H9 (cell line): ENCODE measurements around the gene INO80. TPM values are rescaled to one million over a fixed set of nuclear protein-coding genes. Genes with fewer than 3 reads are reported as not detected.

Source experiments
- DNase-seq: peaks from one replicate; pipeline ENCODE4 v3.0.0-alpha.2; 2017
- H2AFZ ChIP-seq: one replicate; pipeline ENCODE4 v1.6.1; 2013; ENCODE audit warnings: mild to moderate bottlenecking, low read length, control low read depth, moderate library complexity
- H2AK5ac ChIP-seq: 2 replicates; pipeline ENCODE4 v1.6.1; 2013; ENCODE audit warnings: low read length, control low read depth, mixed read lengths; ENCODE audit not compliant: insufficient read length
- H2BK120ac ChIP-seq: one replicate; pipeline ENCODE4 v1.6.1; 2013; ENCODE audit warnings: low read depth, mild to moderate bottlenecking, low read length, control low read depth, inconsistent platforms; ENCODE audit not compliant: poor library complexity, severe bottlenecking
- H2BK12ac ChIP-seq: 2 replicates; pipeline ENCODE4 v1.6.1; 2013; ENCODE audit warnings: low read length, control low read depth, mixed read lengths, low read depth; ENCODE audit not compliant: insufficient read length
- H2BK15ac ChIP-seq: 2 replicates; pipeline ENCODE4 v1.6.1; 2013; ENCODE audit warnings: low read depth, low read length, control low read depth
- H2BK20ac ChIP-seq: one replicate; pipeline ENCODE4 v1.6.1; 2013; ENCODE audit warnings: low read depth, mild to moderate bottlenecking, low read length, control low read depth, inconsistent platforms; ENCODE audit not compliant: poor library complexity, severe bottlenecking
- H2BK5ac ChIP-seq: 2 replicates; pipeline ENCODE4 v1.6.1; 2013; ENCODE audit warnings: low read length, control low read depth, mixed read lengths; ENCODE audit not compliant: insufficient read length
- H3K14ac ChIP-seq: 2 replicates; pipeline ENCODE4 v1.6.1; 2013; ENCODE audit warnings: low read length, control low read depth; ENCODE audit not compliant: insufficient read depth
- H3K18ac ChIP-seq: 2 replicates; pipeline ENCODE4 v1.6.1; 2013; ENCODE audit warnings: low read depth, mild to moderate bottlenecking, mixed read lengths, low read length, control low read depth; ENCODE audit not compliant: insufficient read length
- H3K23ac ChIP-seq: 2 replicates; pipeline ENCODE4 v1.6.1; 2013; ENCODE audit warnings: low read length, control low read depth, mixed read lengths, low read depth; ENCODE audit not compliant: insufficient read length
- H3K23me2 ChIP-seq: 2 replicates; pipeline ENCODE4 v1.6.1; 2013; ENCODE audit warnings: low read depth, mild to moderate bottlenecking, mixed read lengths, low read length, control low read depth; ENCODE audit not compliant: insufficient read length, poor library complexity, severe bottlenecking
- H3K27ac ChIP-seq: 2 replicates; pipeline ENCODE4 v1.5.1; 2013; ENCODE audit warnings: low read length, control low read depth, mixed read lengths, low read depth; ENCODE audit not compliant: insufficient read length
- H3K27me3 ChIP-seq: 2 replicates; pipeline ENCODE4 v1.6.1; 2013; ENCODE audit warnings: low read length, control low read depth, inconsistent platforms; ENCODE audit not compliant: insufficient read depth
- H3K4ac ChIP-seq: 2 replicates; pipeline ENCODE4 v1.6.1; 2013; ENCODE audit warnings: low read depth, mild to moderate bottlenecking, control low read depth, inconsistent platforms, low read length, moderate library complexity
- H3K4me1 ChIP-seq: 2 replicates; pipeline ENCODE4 v1.6.1; 2013; ENCODE audit warnings: low read length, control low read depth, inconsistent platforms; ENCODE audit not compliant: insufficient read depth
- H3K4me2 ChIP-seq: 2 replicates; pipeline ENCODE4 v1.6.1; 2013; ENCODE audit warnings: low read length, control low read depth, mixed read lengths; ENCODE audit not compliant: insufficient read length, insufficient read depth
- H3K56ac ChIP-seq: 2 replicates; pipeline ENCODE4 v1.6.1; 2013; ENCODE audit warnings: low read depth, mild to moderate bottlenecking, mixed read lengths, low read length, control low read depth; ENCODE audit not compliant: insufficient read length
- H3K79me1 ChIP-seq: 2 replicates; pipeline ENCODE4 v1.6.1; 2013; ENCODE audit warnings: low read depth, mild to moderate bottlenecking, moderate library complexity, low read length, control low read depth, inconsistent platforms; ENCODE audit not compliant: insufficient read depth, poor library complexity, severe bottlenecking
- H3K79me2 ChIP-seq: 2 replicates; pipeline ENCODE4 v1.6.1; 2013; ENCODE audit warnings: low read length, control low read depth, inconsistent platforms; ENCODE audit not compliant: insufficient read depth
- H3K9ac ChIP-seq: 2 replicates; pipeline ENCODE4 v1.6.1; 2013; ENCODE audit warnings: low read length, control low read depth, mixed read lengths; ENCODE audit not compliant: insufficient read length; ENCODE audit errors: extremely low read depth
- H3K9me3 ChIP-seq: one replicate; pipeline ENCODE4 v1.6.1; 2013; ENCODE audit warnings: low read depth, low read length, inconsistent platforms; ENCODE audit not compliant: control insufficient read depth
- H3T11ph ChIP-seq: one replicate; pipeline ENCODE4 v1.6.1; 2013; ENCODE audit warnings: mild to moderate bottlenecking, low read length, control low read depth, inconsistent platforms
- H4K20me1 ChIP-seq: one replicate; pipeline ENCODE4 v1.6.1; 2013; ENCODE audit not compliant: control insufficient read depth, insufficient read length, insufficient read depth
- H4K5ac ChIP-seq: 2 replicates; pipeline ENCODE4 v1.6.1; 2013; ENCODE audit warnings: low read depth, mild to moderate bottlenecking, mixed read lengths, low read length, control low read depth; ENCODE audit not compliant: insufficient read length
- H4K8ac ChIP-seq: replicated peaks from 2 replicates; pipeline ENCODE4 v1.6.1; 2013; ENCODE audit warnings: low read length, control low read depth, mixed read lengths, low read depth; ENCODE audit not compliant: insufficient read length
- H4K91ac ChIP-seq: 2 replicates; pipeline ENCODE4 v1.6.1; 2013; ENCODE audit warnings: low read depth, mild to moderate bottlenecking, moderate library complexity, mixed read lengths, low read length, control low read depth; ENCODE audit not compliant: insufficient read length
- H3K27ac Mint-ChIP-seq, 3 experiments: 2 replicates in 2 of 3; 3 replicates in 1 of 3; pipeline ENCODE4 v1.8.0; 2020 to 2021; ENCODE audit warnings: mixed read lengths in 3 of 3, mild to moderate bottlenecking in 1 of 3, moderate library complexity in 1 of 3
- H3K27me3 Mint-ChIP-seq: 2 replicates; pipeline ENCODE4 v1.8.0; 2021; ENCODE audit warnings: low read depth, mild to moderate bottlenecking, moderate library complexity, mixed read lengths
- H3K36me3 Mint-ChIP-seq, 3 experiments: 2 replicates in 2 of 3; 3 replicates in 1 of 3; pipeline ENCODE4 v1.8.0; 2020 to 2021; ENCODE audit warnings: low read depth in 3 of 3, mixed read lengths in 3 of 3; ENCODE audit not compliant: insufficient read depth in 1 of 3
- H3K4me1 Mint-ChIP-seq, 2 experiments: 2 replicates each; pipeline ENCODE4 v1.8.0; 2020; ENCODE audit warnings: mixed read lengths in 2 of 2
- H3K4me3 Mint-ChIP-seq, 2 experiments: 2 replicates in 1 of 2; 3 replicates in 1 of 2; pipeline ENCODE4 v1.8.0; 2020 to 2021; ENCODE audit warnings: mild to moderate bottlenecking in 2 of 2, mixed read lengths in 2 of 2, moderate library complexity in 1 of 2
- H3K9me3 Mint-ChIP-seq, 2 experiments: 2 replicates in 1 of 2; 3 replicates in 1 of 2; pipeline ENCODE4 v1.8.0; 2020; ENCODE audit warnings: mild to moderate bottlenecking in 2 of 2, mixed read lengths in 2 of 2, moderate library complexity in 1 of 2
- CTCF ChIP-seq: fragments of 200-600 bp; sonication (generic); conservative IDR thresholded peaks from 3 replicates; pipeline ENCODE4 v1.8.0; 2021; ENCODE audit warnings: antibody characterized with exemption, mild to moderate bottlenecking
- WGBS: extraction: QIAGEN DNeasy Blood & Tissue Kit; methylation state at CpG from one replicate; pipeline ENCODE4 v1.1.7; 2013; ENCODE audit warnings: missing lambda C conversion rate, low lambda C conversion rate, mixed read lengths; ENCODE audit not compliant: insufficient read length; ENCODE audit errors: extremely low coverage; 5-methylcytosine and 5-hydroxymethylcytosine counted together
- total RNA-seq: library from RNA; stranded (reverse); gene quantifications from 2 replicates; pipeline ENCODE4 v1.2.1, GENCODE V29; 2021

Gene INO80
- total RNA-seq, 1 experiment from 2014 or later: 29.2 TPM

GRCh38 chr15:40934457-40934856, 181.6 kb downstream of the INO80 start:
- Histone ChIP-seq H2BK120ac (no peak overlapping the region), H3K56ac (no peak overlapping the region), H3K4me2 (no peak overlapping the region), H2BK12ac (no peak overlapping the region), H3K27me3 (peaks cover 26% of the 10 kb centered on the region; the same call in 1 of the 2 replicates), H3K4me1 (no peaks in the 10 kb centered on the region), H2AFZ (no peak overlapping the region), H3K79me2 (no peaks in the 10 kb centered on the region), H3K18ac (no peak overlapping the region), H3T11ph (no peak overlapping the region), H2AK5ac (no peak overlapping the region), H4K8ac (no peak overlapping the region), H3K9ac (no peak overlapping the region), H2BK5ac (no peak overlapping the region), H3K27ac (no peak overlapping the region), H2BK15ac (no peak overlapping the region), H3K23me2 (peaks cover 14% of the 10 kb centered on the region), H2BK20ac (no peak overlapping the region), H4K5ac (no peak overlapping the region), H4K91ac (no peak overlapping the region), H3K79me1 (no peaks in the 10 kb centered on the region), H3K23ac (no peak overlapping the region), H3K14ac (no peak overlapping the region), H3K4ac (no peak overlapping the region), H3K9me3 (no peaks in the 10 kb centered on the region), H4K20me1 (no peaks in the 10 kb centered on the region)
- Mint-ChIP-seq H3K4me3 (no peak overlapping the region), H3K36me3 (no peaks in the 10 kb centered on the region), H3K9me3 (no peaks in the 10 kb centered on the region; a peak in 1 of 5 replicates), H3K27me3 (peaks cover 83% of the 10 kb centered on the region), H3K4me1 (peaks cover 25 to 37% of the 10 kb centered on the region in 2 experiments), H3K27ac (no peak overlapping the region)
- TF ChIP-seq CTCF: no peak
- no peak for DNase-seq
- no CpG with 5 or more reads among the region's 6 CpGs for WGBS
